HepG2 (cell line): ENCODE results near the gene CPEB3. TPM values are rescaled to one million over a fixed set of nuclear protein-coding genes. Genes with fewer than 3 reads are reported as not detected.

ENCODE experiments used
- MTF2 ChIP-seq: sonication (generic); formaldehyde crosslinking; IDR thresholded peaks from 2 replicates; pipeline ENCODE4 v1.5.0; 2020; ENCODE audit warnings: missing genetic modification reagents, borderline replicate concordance
- POLR2G ChIP-seq: fragments of 200-400 bp; formaldehyde crosslinking; IDR thresholded peaks from 2 replicates; pipeline ENCODE4 v1.6.1; 2018; ENCODE audit warnings: mild to moderate bottlenecking, low read depth, low read length, moderate library complexity
- PRPF4 ChIP-seq: fragments of 200-400 bp; formaldehyde crosslinking; IDR thresholded peaks from 2 replicates; pipeline ENCODE4 v1.6.1; 2016; ENCODE audit warnings: low read length, low read depth; ENCODE audit not compliant: poor library complexity, severe bottlenecking
- SMARCE1 ChIP-seq: fragments of 450-650 bp; IDR thresholded peaks from 2 replicates; pipeline ENCODE4 v1.6.1; 2017; ENCODE audit warnings: borderline replicate concordance
- SNRNP70 ChIP-seq: fragments of 200-400 bp; formaldehyde crosslinking; IDR thresholded peaks from 2 replicates; pipeline ENCODE4 v1.6.1; 2017; ENCODE audit warnings: mild to moderate bottlenecking, low read depth, low read length, moderate library complexity
- THAP11 ChIP-seq: IDR thresholded peaks from 2 replicates; pipeline ENCODE4 v1.6.1; 2016; ENCODE audit warnings: missing biosample characterization, missing genetic modification reagents
- ZIK1 ChIP-seq: sonication (generic); formaldehyde crosslinking; IDR thresholded peaks from 2 replicates; pipeline ENCODE4 v1.5.0; 2020; ENCODE audit warnings: mild to moderate bottlenecking, low read depth, missing genetic modification reagents, borderline replicate concordance
- ZNF136 ChIP-seq: sonication (generic); formaldehyde crosslinking; IDR thresholded peaks from 2 replicates; pipeline ENCODE4 v1.8.1; 2022; ENCODE audit warnings: low read depth, mild to moderate bottlenecking, moderate library complexity, missing genetic modification reagents
- ZNF3 ChIP-seq: IDR thresholded peaks from 2 replicates; pipeline ENCODE4 v1.7.0; 2017; ENCODE audit warnings: inconsistent platforms
- ZNF441 ChIP-seq: sonication (generic); formaldehyde crosslinking; IDR thresholded peaks from 2 replicates; pipeline ENCODE4 v1.7.0; 2021; ENCODE audit warnings: missing genetic modification reagents, borderline replicate concordance
- polyA plus RNA-seq, 8 experiments: library from polyadenylated mRNA; depleted of rRNA in 3 of 8; stranded (reverse) in 7 of 8; unstranded in 1 of 8; fragments of >200 nt; fragmentation: Illumina TruSeq in 4 of 8; extraction: Trizol in 4 of 8; gene quantifications; 2 replicates each; pipeline versions ENCODE4 v1.2.1 to v1.2.3, GENCODE V29; 2011 to 2016; ENCODE audit warnings: low read depth in 4 of 8, missing spikeins in 1 of 8, mixed read lengths in 1 of 8; ENCODE audit not compliant: insufficient read depth in 1 of 8
- total RNA-seq, 5 experiments: library from RNA; depleted of rRNA; stranded (reverse); fragments of >200 nt; fragmentation: Illumina TruSeq; extraction: Trizol; gene quantifications; 2 replicates each; pipeline ENCODE4 v1.2.3, GENCODE V29; 2016; ENCODE audit warnings: low read depth in 1 of 5
- TF ChIP-seq, protein P1 (sequence below): sonication (generic); formaldehyde crosslinking; IDR thresholded peaks from 2 replicates; pipeline ENCODE4 v1.5.0; 2020; ENCODE audit warnings: mild to moderate bottlenecking, missing genetic modification reagents, borderline replicate concordance
- TF ChIP-seq, protein P2 (sequence below): sonication (generic); formaldehyde crosslinking; IDR thresholded peaks from 2 replicates; pipeline ENCODE4 v1.4.0; 2020; ENCODE audit warnings: missing genetic modification reagents
- TF ChIP-seq, protein P3 (sequence below): sonication (generic); formaldehyde crosslinking; IDR thresholded peaks from 2 replicates; pipeline ENCODE4 v1.8.0; 2022; ENCODE audit warnings: low read depth, missing genetic modification reagents
- TF ChIP-seq, protein P4 (sequence below): sonication (generic); formaldehyde crosslinking; IDR thresholded peaks from 2 replicates; pipeline ENCODE4 v1.4.0; 2020; ENCODE audit warnings: missing genetic modification reagents, borderline replicate concordance

Gene CPEB3
- total and polyA plus RNA-seq, 2 of the 13 experiments (the other 11 are each of a cell fraction or from before 2014, with no cell fraction given), result 0.66 to 0.70 TPM

DNA sequence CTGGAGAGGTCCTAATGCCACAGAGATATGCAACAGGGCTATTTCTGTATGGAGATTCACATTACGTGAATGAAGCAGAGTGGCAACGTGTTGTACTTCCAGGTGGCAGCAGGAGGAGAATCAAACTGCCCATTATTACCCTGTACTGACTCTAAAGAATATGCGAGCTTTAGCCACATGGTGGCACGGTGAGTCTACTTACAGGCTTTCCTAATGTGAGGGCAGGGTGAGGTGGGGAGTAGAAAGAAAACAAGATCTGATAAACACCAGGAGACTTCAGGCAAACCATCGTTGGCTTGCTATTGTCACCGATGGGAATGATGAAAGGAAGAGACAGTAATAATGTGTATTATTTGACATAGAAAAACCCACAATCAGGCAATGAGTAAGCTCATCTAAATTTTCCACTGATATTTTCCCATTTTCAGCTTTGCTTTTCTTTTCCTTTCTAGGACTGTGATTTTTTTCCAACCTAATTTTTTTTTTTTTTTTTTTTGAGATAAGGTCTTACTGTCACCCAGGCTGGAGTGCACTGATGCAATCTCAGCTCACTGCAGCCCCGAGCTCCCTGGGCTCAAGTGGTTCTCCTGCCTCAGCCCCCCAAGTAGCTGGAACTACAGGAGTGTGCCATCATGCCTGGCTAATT, 203.0 kb downstream of the CPEB3 start (continued):
- TF ChIP-seq, protein P1, sequence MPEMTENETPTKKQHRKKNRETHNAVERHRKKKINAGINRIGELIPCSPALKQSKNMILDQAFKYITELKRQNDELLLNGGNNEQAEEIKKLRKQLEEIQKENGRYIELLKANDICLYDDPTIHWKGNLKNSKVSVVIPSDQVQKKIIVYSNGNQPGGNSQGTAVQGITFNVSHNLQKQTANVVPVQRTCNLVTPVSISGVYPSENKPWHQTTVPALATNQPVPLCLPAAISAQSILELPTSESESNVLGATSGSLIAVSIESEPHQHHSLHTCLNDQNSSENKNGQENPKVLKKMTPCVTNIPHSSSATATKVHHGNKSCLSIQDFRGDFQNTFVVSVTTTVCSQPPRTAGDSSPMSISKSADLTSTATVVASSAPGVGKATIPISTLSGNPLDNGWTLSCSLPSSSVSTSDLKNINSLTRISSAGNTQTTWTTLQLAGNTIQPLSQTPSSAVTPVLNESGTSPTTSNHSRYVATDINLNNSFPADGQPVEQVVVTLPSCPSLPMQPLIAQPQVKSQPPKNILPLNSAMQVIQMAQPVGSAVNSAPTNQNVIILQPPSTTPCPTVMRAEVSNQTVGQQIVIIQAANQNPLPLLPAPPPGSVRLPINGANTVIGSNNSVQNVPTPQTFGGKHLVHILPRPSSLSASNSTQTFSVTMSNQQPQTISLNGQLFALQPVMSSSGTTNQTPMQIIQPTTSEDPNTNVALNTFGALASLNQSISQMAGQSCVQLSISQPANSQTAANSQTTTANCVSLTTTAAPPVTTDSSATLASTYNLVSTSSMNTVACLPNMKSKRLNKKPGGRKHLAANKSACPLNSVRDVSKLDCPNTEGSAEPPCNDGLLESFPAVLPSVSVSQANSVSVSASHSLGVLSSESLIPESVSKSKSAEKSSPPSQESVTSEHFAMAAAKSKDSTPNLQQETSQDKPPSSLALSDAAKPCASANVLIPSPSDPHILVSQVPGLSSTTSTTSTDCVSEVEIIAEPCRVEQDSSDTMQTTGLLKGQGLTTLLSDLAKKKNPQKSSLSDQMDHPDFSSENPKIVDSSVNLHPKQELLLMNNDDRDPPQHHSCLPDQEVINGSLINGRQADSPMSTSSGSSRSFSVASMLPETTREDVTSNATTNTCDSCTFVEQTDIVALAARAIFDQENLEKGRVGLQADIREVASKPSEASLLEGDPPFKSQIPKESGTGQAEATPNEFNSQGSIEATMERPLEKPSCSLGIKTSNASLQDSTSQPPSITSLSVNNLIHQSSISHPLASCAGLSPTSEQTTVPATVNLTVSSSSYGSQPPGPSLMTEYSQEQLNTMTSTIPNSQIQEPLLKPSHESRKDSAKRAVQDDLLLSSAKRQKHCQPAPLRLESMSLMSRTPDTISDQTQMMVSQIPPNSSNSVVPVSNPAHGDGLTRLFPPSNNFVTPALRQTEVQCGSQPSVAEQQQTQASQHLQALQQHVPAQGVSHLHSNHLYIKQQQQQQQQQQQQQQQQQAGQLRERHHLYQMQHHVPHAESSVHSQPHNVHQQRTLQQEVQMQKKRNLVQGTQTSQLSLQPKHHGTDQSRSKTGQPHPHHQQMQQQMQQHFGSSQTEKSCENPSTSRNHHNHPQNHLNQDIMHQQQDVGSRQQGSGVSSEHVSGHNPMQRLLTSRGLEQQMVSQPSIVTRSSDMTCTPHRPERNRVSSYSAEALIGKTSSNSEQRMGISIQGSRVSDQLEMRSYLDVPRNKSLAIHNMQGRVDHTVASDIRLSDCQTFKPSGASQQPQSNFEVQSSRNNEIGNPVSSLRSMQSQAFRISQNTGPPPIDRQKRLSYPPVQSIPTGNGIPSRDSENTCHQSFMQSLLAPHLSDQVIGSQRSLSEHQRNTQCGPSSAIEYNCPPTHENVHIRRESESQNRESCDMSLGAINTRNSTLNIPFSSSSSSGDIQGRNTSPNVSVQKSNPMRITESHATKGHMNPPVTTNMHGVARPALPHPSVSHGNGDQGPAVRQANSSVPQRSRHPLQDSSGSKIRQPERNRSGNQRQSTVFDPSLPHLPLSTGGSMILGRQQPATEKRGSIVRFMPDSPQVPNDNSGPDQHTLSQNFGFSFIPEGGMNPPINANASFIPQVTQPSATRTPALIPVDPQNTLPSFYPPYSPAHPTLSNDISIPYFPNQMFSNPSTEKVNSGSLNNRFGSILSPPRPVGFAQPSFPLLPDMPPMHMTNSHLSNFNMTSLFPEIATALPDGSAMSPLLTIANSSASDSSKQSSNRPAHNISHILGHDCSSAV (CRISPR knock-in tag), result no peak
- TF ChIP-seq MTF2 (CRISPR knock-in tag), result no peak
- TF ChIP-seq, protein P2, sequence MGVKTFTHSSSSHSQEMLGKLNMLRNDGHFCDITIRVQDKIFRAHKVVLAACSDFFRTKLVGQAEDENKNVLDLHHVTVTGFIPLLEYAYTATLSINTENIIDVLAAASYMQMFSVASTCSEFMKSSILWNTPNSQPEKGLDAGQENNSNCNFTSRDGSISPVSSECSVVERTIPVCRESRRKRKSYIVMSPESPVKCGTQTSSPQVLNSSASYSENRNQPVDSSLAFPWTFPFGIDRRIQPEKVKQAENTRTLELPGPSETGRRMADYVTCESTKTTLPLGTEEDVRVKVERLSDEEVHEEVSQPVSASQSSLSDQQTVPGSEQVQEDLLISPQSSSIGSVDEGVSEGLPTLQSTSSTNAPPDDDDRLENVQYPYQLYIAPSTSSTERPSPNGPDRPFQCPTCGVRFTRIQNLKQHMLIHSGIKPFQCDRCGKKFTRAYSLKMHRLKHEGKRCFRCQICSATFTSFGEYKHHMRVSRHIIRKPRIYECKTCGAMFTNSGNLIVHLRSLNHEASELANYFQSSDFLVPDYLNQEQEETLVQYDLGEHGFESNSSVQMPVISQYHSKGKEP (CRISPR knock-in tag), result no peak
- TF ChIP-seq ZIK1, result no peak
- TF ChIP-seq, protein P3, sequence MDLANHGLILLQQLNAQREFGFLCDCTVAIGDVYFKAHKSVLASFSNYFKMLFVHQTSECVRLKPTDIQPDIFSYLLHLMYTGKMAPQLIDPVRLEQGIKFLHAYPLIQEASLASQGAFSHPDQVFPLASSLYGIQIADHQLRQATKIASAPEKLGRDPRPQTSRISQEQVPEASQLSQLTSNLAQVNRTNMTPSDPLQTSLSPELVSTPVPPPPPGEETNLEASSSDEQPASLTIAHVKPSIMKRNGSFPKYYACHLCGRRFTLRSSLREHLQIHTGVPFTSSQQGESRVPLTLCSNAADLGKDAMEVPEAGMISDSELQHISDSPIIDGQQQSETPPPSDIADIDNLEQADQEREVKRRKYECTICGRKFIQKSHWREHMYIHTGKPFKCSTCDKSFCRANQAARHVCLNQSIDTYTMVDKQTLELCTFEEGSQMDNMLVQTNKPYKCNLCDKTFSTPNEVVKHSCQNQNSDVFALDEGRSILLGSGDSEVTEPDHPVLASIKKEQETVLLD (CRISPR knock-in tag), result no peak
- TF ChIP-seq POLR2G, result no peak
- TF ChIP-seq PRPF4, result no peak
- TF ChIP-seq, protein P4, sequence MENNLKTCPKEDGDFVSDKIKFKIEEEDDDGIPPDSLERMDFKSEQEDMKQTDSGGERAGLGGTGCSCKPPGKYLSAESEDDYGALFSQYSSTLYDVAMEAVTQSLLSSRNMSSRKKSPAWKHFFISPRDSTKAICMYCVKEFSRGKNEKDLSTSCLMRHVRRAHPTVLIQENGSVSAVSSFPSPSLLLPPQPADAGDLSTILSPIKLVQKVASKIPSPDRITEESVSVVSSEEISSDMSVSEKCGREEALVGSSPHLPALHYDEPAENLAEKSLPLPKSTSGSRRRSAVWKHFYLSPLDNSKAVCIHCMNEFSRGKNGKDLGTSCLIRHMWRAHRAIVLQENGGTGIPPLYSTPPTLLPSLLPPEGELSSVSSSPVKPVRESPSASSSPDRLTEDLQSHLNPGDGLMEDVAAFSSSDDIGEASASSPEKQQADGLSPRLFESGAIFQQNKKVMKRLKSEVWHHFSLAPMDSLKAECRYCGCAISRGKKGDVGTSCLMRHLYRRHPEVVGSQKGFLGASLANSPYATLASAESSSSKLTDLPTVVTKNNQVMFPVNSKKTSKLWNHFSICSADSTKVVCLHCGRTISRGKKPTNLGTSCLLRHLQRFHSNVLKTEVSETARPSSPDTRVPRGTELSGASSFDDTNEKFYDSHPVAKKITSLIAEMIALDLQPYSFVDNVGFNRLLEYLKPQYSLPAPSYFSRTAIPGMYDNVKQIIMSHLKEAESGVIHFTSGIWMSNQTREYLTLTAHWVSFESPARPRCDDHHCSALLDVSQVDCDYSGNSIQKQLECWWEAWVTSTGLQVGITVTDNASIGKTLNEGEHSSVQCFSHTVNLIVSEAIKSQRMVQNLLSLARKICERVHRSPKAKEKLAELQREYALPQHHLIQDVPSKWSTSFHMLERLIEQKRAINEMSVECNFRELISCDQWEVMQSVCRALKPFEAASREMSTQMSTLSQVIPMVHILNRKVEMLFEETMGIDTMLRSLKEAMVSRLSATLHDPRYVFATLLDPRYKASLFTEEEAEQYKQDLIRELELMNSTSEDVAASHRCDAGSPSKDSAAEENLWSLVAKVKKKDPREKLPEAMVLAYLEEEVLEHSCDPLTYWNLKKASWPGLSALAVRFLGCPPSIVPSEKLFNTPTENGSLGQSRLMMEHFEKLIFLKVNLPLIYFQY (CRISPR knock-in tag), result no peak
- no peak for TF ChIP-seq ZNF441 (CRISPR knock-in tag)
- peak; percentile 81 for TF ChIP-seq THAP11 (CRISPR knock-in tag)
- TF ChIP-seq ZNF3 (CRISPR knock-in tag), result no peak
- TF ChIP-seq SMARCE1, result no peak
- no peak for TF ChIP-seq ZNF136 (CRISPR knock-in tag)
- TF ChIP-seq SNRNP70, result no peak
